Neuronal stem cell (in vitro differentiated cells): ENCODE data around the gene TLE1.

Experiments used
- DNase-seq: peaks from one replicate; pipeline ENCODE4 v3.0.0-alpha.2; 2013; ENCODE audit warnings: low spot score
- H2AFZ ChIP-seq: one replicate; pipeline ENCODE4 v1.6.1; 2013; ENCODE audit warnings: mild to moderate bottlenecking, low read length, inconsistent platforms
- H2AK5ac ChIP-seq: 2 replicates; pipeline ENCODE4 v1.6.1; 2013; ENCODE audit warnings: low read depth, mild to moderate bottlenecking, inconsistent platforms, low read length, moderate library complexity, mixed read lengths
- H2BK120ac ChIP-seq: 2 replicates; pipeline ENCODE4 v1.6.1; 2013; ENCODE audit warnings: low read depth, mild to moderate bottlenecking, inconsistent platforms, low read length, moderate library complexity, mixed read lengths
- H2BK12ac ChIP-seq: one replicate; pipeline ENCODE4 v1.6.1; 2013; ENCODE audit warnings: low read length, inconsistent platforms
- H2BK15ac ChIP-seq: 2 replicates; pipeline ENCODE4 v1.6.1; 2013; ENCODE audit warnings: mild to moderate bottlenecking, low read length, inconsistent platforms, mixed read lengths
- H2BK5ac ChIP-seq: one replicate; pipeline ENCODE4 v1.6.1; 2013; ENCODE audit warnings: inconsistent platforms, mild to moderate bottlenecking, low read length, moderate library complexity
- H3K14ac ChIP-seq: one replicate; pipeline ENCODE4 v1.6.1; 2013; ENCODE audit warnings: low read length, inconsistent platforms
- H3K18ac ChIP-seq: 2 replicates; pipeline ENCODE4 v1.6.1; 2013; ENCODE audit warnings: low read length, inconsistent platforms
- H3K23ac ChIP-seq: 2 replicates; pipeline ENCODE4 v1.6.1; 2013; ENCODE audit warnings: low read depth, mild to moderate bottlenecking, mixed read lengths, low read length, inconsistent platforms; ENCODE audit not compliant: poor library complexity
- H3K27ac ChIP-seq: replicated peaks from 3 replicates; pipeline ENCODE4 v1.5.1; 2013; ENCODE audit warnings: low read length, inconsistent platforms
- H3K27me3 ChIP-seq, 3 experiments: 2 replicates each; pipeline ENCODE4 v1.6.1; 2013; ENCODE audit warnings: low read length in 3 of 3, mild to moderate bottlenecking in 2 of 3, inconsistent platforms in 1 of 3, low read depth in 1 of 3, mixed read lengths in 1 of 3, moderate library complexity in 1 of 3; ENCODE audit not compliant: control insufficient read depth in 3 of 3, insufficient read depth in 3 of 3
- H3K36me3 ChIP-seq, 2 donors: replicated peaks in 1 of 2; 2 replicates each; pipeline ENCODE4 v1.6.1; 2013; ENCODE audit warnings: low read length in 2 of 2; ENCODE audit not compliant: control insufficient read depth in 2 of 2, insufficient read depth in 2 of 2
- H3K4ac ChIP-seq: 2 replicates; pipeline ENCODE4 v1.6.1; 2013; ENCODE audit warnings: inconsistent platforms, mild to moderate bottlenecking, low read length, moderate library complexity
- H3K4me1 ChIP-seq, 2 donors: 1 replicate in 1 of 2; 2 replicates in 1 of 2; pipeline ENCODE4 v1.6.1; 2013; ENCODE audit warnings: low read length in 2 of 2, low read depth in 1 of 2; ENCODE audit not compliant: control insufficient read depth in 2 of 2, insufficient read depth in 1 of 2
- H3K4me2 ChIP-seq: one replicate; pipeline ENCODE4 v1.6.1; 2013; ENCODE audit warnings: mild to moderate bottlenecking, low read length, inconsistent platforms; ENCODE audit not compliant: insufficient read depth, poor library complexity, severe bottlenecking
- H3K4me3 ChIP-seq, 2 donors: 2 replicates each; pipeline ENCODE4 v1.5.1; 2013; ENCODE audit warnings: low read length in 2 of 2, mild to moderate bottlenecking in 2 of 2, inconsistent platforms in 1 of 2, moderate library complexity in 1 of 2
- H3K79me1 ChIP-seq: one replicate; pipeline ENCODE4 v1.6.1; 2013; ENCODE audit warnings: low read depth, mild to moderate bottlenecking, inconsistent platforms, low read length, moderate library complexity
- H3K9ac ChIP-seq: one replicate; pipeline ENCODE4 v1.6.1; 2013; ENCODE audit warnings: mild to moderate bottlenecking, low read depth, low read length, inconsistent platforms; ENCODE audit not compliant: poor library complexity
- H3K9me3 ChIP-seq, 2 donors: replicated peaks in 1 of 2; 2 replicates each; pipeline versions ENCODE3 to v1.6.1; 2013; ENCODE audit warnings: low read length in 2 of 2, mild to moderate bottlenecking in 2 of 2, inconsistent platforms in 1 of 2, low read depth in 1 of 2, mixed read lengths in 1 of 2, moderate library complexity in 1 of 2; ENCODE audit not compliant: control insufficient read depth in 2 of 2, insufficient read depth in 1 of 2
- H4K8ac ChIP-seq: one replicate; pipeline ENCODE4 v1.6.1; 2013; ENCODE audit warnings: low read depth, mild to moderate bottlenecking, inconsistent platforms, low read length, moderate library complexity
- H4K91ac ChIP-seq: one replicate; pipeline ENCODE4 v1.6.1; 2013; ENCODE audit warnings: low read length, low read depth, mild to moderate bottlenecking, inconsistent platforms; ENCODE audit not compliant: poor library complexity
- WGBS, 2 donors: extraction: QIAGEN DNeasy Blood & Tissue Kit; methylation state at CpG; one replicate each; pipeline ENCODE4 v1.1.7; 2013; ENCODE audit warnings: missing lambda C conversion rate in 2 of 2, mixed read lengths in 1 of 2; ENCODE audit not compliant: insufficient read length in 2 of 2, insufficient replicate concordance in 1 of 2; ENCODE audit errors: extremely low coverage in 2 of 2; 5-methylcytosine and 5-hydroxymethylcytosine counted together

TLE1 gene

GRCh38 chr9:81565144-81565543, 124.2 kb downstream of the TLE1 start:
- Histone ChIP-seq H3K18ac (no peak overlapping the region), H3K36me3 (no peaks in the 10 kb centered on the region), H2BK5ac (no peak overlapping the region), H2BK15ac (no peak overlapping the region), H3K4me3 (no peak overlapping the region), H3K14ac (no peak overlapping the region), H2AFZ (no peak overlapping the region), H2BK12ac (no peak overlapping the region), H3K23ac (no peak overlapping the region), H3K79me1 (no peaks in the 10 kb centered on the region), H4K91ac (no peak overlapping the region), H3K4me1 (peaks cover 12 to 13% of the 10 kb centered on the region in 2 donors), H3K27ac (no peak overlapping the region), H4K8ac (no peak overlapping the region), H3K9ac (no peak overlapping the region), H2BK120ac (no peak overlapping the region), H2AK5ac (no peak overlapping the region), H3K9me3 (no peaks in the 10 kb centered on the region), H3K4me2 (no peak overlapping the region), H3K27me3 (no peaks in the 10 kb centered on the region), H3K4ac (no peak overlapping the region)
- WGBS, 2 donors, result no CpG with 5 or more reads among the region's 4 CpGs
- DNase-seq, result no peak

DNA sequence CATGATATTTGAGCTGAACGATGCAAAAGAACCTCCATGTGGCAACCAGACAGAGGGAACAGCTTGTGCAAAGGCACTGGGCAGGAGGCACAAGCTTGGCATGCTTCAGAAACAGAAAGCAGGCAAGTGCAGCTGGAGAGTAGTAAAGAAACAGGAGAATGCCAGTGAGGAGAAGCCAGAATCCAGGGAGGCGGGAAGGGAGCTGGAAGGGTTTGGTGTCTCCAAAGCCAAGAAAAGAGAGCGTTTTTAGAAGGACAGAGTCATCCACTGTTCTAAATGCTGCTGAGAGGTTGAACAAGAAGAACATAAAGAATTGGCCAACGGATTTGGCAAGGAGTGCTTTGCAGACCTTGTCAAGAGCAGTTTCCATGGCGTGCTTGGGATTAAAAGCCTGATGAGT, 124.7 kb downstream of the TLE1 start:
- Histone ChIP-seq H3K79me1 (no peaks in the 10 kb centered on the region), H2AFZ (no peak overlapping the region), H3K4me1 (peaks cover 14 to 15% of the 10 kb centered on the region in 2 donors), H2AK5ac (no peak overlapping the region), H3K27me3 (peaks cover 0 to 2% (median 0%) of the 10 kb centered on the region in 3 experiments), H3K18ac (no peak overlapping the region), H3K9ac (no peak overlapping the region), H3K27ac (no peak overlapping the region), H2BK5ac (no peak overlapping the region), H3K4me3 (no peak overlapping the region), H2BK120ac (no peak overlapping the region), H3K23ac (no peak overlapping the region), H4K91ac (no peak overlapping the region), H3K4ac (no peak overlapping the region), H2BK12ac (no peak overlapping the region), H2BK15ac (no peak overlapping the region), H3K9me3 (no peaks in the 10 kb centered on the region), H3K4me2 (no peak overlapping the region), H3K36me3 (no peaks in the 10 kb centered on the region), H3K14ac (no peak overlapping the region), H4K8ac (no peak overlapping the region)
- no peak for DNase-seq
- no CpG with 5 or more reads among the region's 5 CpGs for WGBS, 2 donors

- Histone ChIP-seq H3K23ac (no peak overlapping the region), H3K4me3 (no peak overlapping the region), H2AK5ac (no peak overlapping the region), H3K36me3 (no peaks in the 10 kb centered on the region), H2BK5ac (no peak overlapping the region), H3K14ac (no peak overlapping the region), H3K79me1 (no peaks in the 10 kb centered on the region), H3K4me2 (no peak overlapping the region), H4K8ac (no peak overlapping the region), H2BK12ac (no peak overlapping the region), H3K4me1 (peaks cover 14 to 15% of the 10 kb centered on the region in 2 donors), H2AFZ (no peak overlapping the region), H3K27me3 (peaks cover 0 to 3% (median 0%) of the 10 kb centered on the region in 3 experiments), H3K9me3 (no peaks in the 10 kb centered on the region), H4K91ac (no peak overlapping the region), H3K9ac (no peak overlapping the region), H3K4ac (no peak overlapping the region), H3K18ac (no peak overlapping the region), H2BK120ac (no peak overlapping the region), H2BK15ac (no peak overlapping the region), H3K27ac (no peak overlapping the region)
- no CpG with 5 or more reads among the region's 2 CpGs for WGBS, 2 donors
- DNase-seq, result no peak
Observed at GRCh38 chr9:81563739-81564138, 125.6 kb downstream of the TLE1 start.

DNA sequence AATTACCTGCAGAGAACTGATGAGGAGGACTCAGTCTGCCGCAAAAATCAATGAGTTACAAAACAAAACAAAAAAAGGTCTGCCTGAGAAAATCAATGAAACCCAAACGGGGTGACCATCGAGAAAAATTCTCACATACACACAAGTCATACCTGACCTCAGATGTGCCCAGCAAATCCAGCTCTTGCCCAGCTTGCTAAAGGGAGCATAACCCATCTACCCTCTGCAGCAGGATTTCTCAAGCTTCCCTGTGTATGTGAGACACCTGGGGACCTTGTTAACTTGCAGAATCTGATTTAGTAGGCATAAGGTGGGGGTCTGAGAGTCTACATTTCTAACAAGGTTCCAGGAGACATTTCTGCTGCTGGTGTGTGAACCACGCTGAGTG, 126.3 kb downstream of the TLE1 start:
- no peak overlapping the region for H2BK120ac ChIP-seq
- no peaks in the 10 kb centered on the region for H3K36me3 ChIP-seq
- H3K4ac ChIP-seq, result no peak overlapping the region
- peaks cover 15 to 20% of the 10 kb centered on the region in 2 donors for H3K4me1 ChIP-seq
- no peak for DNase-seq
- no peak overlapping the region for H3K23ac ChIP-seq
- no peak overlapping the region for H2BK12ac ChIP-seq
- H4K91ac ChIP-seq, result no peak overlapping the region
- no peak overlapping the region for H2AK5ac ChIP-seq
- no peak overlapping the region for H3K4me2 ChIP-seq
- no peak overlapping the region for H3K27ac ChIP-seq
- no peak overlapping the region for H2AFZ ChIP-seq
- H2BK15ac ChIP-seq, result no peak overlapping the region
- no peak overlapping the region for H4K8ac ChIP-seq
- H2BK5ac ChIP-seq, result no peak overlapping the region
- H3K14ac ChIP-seq, result no peak overlapping the region
- WGBS, 2 donors, result no CpG with 5 or more reads among the region's 4 CpGs
- no peak overlapping the region for H3K18ac ChIP-seq
- H3K4me3 ChIP-seq, result no peak overlapping the region
- H3K9ac ChIP-seq, result no peak overlapping the region
- H3K79me1 ChIP-seq, result no peaks in the 10 kb centered on the region
- peaks cover 0 to 3% (median 0%) of the 10 kb centered on the region in 3 experiments for H3K27me3 ChIP-seq
- H3K9me3 ChIP-seq, result no peaks in the 10 kb centered on the region
